HG03521 (cell line): Measurements from ENCODE around the gene CST8.

Source experiments
- ATAC-seq: cut with Tn5 transposase; IDR thresholded peaks from one replicate; pipeline ENCODE4 v1.9.1; 2021; ENCODE audit warnings: mild to moderate bottlenecking, moderate library complexity; ENCODE audit not compliant: unreplicated experiment

The CST8 gene

DNA sequence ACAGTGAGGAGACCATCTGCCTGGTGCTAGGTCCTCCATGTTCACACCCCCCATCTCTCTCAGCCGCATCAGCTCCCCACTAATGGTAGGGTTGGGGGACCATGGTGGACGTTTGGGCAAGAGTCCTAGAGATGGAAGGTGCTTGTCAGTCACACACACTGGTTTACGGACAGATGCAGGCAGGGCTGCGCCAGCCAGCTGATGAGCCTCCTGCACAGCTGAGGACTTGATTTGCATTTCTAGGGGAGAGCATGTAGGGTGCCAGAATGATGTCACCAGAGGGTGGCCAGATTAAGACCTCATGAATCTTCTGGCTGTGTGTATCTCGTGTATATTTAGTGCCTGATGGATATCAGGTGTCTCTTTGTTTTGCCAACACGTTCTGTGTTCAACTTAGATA, 28.6 kb downstream of the CST8 start:
- peak; percentile 50 for ATAC-seq

DNA sequence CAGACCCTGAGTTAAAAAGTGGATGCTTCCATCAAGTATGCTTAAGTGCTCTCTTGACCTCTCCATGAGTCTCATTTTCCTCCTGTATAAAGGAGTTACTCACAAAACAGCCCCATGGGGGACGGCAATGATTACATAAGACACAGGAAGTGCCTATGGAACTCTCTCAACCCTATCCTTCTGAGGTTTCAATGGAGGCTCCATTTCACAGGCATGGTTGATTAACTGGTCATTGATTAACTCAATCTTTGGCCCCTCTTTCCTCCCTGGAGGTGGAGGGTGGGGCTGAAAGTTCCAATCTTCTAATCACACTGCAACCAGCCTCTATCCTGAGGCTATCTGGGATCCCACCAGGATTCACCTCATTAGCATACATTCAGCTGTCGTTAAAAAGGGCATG, 29.3 kb downstream of the CST8 start:
- no peak for ATAC-seq

DNA sequence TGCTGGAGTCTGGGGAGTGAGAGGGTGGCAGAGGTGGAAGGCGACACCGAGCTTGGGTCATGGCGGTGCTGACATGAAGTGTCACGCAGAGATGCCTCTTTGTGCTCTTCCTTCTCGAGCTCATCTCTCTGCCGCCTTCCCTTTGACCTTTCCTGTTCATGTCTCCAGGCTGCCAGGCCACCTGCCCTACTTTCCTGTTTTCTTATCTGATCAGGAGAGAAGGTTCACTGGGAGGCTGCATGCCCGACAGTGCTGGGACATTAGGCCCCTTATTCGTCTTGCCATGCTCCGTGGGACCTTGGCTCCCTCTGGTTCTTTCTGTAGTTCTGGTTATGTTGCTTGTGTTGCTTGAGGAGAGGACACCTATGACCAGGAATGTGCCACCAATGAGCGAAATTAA, 33.2 kb downstream of the CST8 start:
- no peak for ATAC-seq

DNA sequence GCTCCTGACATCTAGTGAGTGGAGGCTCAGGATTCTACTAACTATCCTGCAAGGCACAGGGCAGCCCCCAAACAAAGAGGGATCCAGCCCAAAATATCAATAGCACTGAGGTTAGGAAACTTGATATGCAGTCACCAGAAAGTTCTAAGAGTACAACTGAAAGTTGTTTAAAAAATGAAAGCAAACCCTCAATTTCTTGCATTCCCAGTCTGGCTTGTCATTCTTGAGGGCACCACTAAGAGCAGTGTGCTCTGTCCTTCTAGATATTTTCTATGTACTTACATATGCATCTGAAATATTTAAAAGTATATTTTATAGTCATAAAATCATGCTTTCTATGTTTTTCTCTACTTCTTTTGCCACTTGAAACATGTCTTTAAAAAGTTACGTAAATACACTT, 35.9 kb downstream of the CST8 start:
- no peak for ATAC-seq

DNA sequence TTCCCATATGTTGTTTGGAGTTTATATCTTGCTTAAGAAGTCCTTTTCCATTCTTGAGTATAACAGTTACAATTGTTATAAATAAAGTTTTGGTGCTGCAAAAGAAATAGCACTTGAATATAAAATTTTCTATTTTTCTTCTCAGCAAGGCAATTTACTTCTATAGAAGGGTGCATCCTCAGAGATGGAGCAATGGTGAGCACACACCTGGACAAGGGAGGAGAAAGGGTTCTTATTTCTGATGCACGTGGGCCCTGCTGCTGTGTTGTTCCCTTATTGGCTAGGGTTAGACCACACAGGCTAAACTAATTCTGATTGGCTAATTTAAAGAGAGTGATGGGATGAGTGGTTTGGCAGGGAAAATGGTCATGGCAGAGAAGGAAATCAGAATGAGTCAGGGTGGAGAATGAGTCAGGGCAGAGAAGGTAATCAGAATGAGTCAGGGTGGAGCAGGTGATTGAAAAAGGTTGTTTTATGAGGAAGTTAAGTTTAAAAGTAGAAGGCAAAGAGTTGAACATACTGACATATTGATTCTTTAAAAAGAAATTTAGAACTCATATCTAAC, 38.0 kb downstream of the CST8 start:
- ATAC-seq, result no peak

DNA sequence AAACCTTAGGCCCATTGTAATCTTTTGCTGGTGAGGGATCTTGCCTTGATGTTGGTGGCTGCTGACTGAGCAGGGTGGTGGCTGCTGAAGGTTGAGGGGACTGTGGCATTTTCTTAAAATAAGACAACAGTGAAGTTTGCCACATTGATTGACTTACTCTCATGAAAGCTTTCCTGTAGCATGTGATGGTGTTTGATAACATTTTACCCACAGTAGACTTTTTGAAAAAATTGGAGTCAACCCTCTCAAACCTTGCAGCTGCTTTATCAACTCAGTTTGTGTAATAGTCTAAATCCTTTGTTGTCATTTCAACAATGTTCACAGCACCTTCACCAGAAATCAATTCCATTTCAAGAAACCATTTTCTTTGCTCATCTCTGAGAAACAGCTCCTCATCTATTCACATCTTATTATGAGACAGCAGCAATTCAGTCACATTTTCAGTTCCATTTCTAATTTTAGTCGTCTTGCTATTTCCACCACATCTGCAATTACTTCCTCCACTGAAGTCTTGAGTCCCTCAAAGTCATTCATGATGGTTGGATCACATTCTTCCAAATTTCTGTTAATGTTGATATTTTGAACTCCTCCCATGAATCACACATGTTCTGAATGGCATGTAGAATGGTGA, 40.1 kb downstream of the CST8 start:
- ATAC-seq, result no peak

DNA sequence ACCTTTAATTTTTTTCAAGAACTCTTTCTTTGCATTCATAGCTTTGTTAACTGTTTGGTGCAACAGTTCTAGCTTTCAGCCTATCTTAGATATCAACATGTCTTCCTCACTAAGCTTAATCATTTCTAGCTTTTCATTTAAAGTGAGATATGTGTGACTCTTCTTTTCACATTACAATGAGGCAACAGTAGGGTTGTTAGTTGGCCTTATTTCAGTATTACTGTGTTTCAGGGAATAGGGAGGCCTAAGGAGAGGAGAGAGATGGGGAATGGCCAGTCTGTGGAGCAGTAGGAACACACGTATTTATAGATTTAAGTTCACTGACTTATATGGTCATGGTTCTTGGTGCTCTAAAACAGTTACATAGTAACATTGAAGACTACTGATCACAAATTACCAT, 41.6 kb downstream of the CST8 start:
- ATAC-seq, result no peak

DNA sequence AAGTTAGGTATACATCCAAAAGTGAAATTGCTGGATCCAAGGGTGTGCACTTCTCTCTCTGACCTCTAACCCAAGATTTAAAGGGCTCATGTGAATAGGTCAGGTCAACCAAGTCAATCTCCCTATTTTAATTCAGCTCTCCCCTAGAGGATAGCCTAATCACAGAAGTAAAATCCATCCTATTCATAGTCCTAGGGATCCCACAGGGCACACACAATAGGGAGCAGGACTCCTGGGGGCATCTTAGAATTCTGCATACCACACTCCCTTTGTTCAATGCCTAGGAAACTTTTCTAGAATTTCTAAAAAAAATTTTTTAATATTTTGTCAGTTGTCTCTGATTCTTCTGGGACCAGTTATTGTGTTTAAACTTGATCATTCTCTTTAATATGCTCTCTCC, 42.2 kb downstream of the CST8 start:
- ATAC-seq, result no peak

DNA sequence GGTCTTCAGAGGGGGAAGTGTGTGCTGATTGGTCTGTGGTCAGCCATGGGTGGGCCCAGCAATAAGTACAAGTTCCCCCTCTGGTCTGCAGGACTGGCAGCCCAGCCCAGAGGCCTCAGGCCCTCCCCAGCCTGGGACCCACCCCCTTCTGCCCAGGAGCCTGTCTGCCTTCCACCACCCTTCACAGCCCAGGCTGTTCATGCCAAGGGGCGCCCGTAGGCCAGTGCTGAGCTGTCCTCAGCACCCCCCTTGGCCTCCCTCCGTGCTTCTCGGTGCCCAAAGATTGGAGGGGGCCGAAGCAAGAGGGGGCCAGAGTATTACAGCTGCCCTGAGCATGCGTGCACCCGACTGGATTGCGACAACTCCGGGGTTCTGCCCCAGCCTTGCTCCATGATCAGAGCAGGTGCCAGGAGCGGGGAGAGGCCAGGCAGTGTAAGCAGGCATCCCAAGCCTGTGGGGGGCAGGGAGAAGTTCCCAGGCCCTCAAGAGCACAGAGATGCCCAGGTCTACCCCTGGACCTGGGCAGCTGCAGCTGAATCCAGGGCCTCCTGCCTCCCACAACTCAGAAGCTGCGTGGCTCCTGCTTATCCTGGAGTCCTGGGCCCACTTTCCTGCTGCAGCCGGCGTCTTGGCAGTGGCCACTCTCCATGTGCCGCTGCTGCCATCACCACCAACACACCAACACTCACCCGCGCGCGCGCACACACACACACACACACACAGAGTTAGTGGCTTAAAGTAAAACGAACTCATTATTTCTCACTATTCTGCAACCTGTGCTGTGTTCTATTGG, 44.1 kb downstream of the CST8 start:
- ATAC-seq, result no peak

DNA sequence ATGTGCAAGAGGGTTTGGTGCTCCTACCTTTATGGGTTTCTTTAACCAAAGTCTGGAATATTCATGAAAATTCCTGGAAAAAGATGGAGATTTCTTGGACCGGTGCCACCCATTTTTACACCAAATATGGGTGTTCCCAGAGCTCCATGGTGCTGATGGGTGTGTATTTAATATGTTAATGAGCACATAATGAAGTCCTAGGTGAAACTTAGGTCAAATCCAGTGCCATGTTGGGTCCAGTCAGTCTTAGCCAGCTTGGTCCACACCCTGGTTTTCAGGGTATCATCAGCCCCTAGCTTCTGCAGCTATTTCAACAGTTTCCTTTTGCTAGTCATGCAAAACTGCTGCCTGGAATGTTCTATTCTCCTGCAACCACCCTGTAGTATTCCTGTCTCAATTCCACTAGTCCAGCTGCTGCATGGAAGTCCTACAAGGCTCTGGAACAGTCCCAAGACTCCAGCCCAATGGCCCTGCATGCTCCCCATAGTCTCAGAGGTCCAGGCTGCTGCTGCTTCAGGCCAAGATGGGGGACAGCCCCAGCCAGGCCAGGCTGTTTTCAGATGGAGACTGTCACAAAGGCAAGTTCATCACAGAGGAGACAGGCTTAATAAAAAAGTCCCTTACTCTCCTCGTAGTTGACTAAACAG, 45.5 kb downstream of the CST8 start:
- no peak for ATAC-seq

DNA sequence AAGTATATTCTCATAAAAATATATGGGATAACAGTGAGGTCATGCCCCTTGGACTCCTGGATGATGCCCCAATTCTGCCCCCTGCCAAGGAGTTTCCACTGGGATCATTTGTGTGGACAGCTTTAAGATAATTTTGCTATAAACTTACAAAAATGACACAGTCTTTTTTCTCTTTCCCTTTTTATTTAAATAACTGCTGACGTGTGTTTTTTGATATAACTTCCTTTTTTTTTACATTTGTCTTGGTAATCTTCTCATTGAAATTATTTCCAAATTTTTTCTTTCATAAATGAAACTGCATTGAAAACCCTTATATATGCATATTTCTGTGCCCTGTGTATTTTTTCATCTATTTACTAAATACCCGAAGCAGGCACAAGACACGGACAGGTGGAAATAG, 46.1 kb downstream of the CST8 start:
- ATAC-seq, result no peak

DNA sequence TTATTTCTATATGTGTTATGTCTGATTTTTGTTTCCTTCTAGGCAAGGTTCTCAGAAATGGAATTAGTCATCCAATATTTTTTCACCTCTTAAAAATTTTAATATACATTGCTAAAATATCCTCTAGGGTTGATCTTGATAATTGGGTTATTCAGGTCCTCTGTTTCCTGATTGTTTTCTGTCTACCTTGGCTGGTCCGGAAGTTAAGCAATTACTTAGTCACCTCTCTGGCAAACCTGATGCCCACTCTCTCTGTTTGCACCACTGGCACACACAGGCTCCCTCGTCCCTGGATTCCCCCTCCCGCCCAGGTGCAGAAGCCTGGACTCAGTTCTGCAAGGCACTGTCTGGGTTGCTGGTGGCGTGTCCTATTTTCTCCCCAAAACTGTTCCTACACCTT, 49.7 kb downstream of the CST8 start:
- no peak for ATAC-seq

DNA sequence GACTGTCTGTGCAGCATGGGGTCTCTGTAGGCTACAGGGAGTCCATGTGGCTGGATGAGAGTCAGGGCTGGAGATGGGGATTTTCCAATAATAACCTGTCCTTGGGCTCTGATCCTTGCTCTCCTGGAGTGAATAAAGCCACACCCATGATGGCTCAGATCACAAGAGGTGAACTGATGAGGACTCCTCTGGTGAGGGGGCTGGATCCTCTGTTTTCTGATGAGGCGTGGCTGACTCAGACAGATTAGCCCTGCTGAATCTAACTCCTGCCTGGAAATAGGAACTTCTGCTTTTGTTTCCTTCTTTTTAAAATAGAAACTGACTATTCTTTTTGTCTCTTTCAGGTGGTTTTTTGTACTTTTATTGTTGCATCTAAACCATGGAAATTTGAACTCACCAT, 50.4 kb downstream of the CST8 start:
- ATAC-seq, result no peak

DNA sequence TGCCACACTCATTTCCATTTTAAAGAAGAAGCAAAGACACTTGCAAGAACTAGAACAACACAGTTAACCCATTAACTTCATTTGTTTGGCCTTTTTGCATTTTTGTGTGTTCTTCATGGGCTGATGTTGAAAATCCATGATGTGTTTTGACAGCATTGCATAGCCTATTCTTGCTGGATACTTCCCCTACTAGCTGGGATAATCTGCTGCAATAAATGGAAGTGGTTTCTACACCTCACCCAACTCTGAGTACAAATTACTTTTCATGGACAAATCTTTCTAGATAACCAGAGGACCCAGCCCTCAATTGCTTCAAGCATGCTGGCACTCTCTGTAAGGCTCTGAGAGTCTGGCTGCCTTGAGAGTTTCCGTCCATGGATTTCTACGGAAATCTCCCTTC, 50.9 kb downstream of the CST8 start:
- ATAC-seq, result no peak

DNA sequence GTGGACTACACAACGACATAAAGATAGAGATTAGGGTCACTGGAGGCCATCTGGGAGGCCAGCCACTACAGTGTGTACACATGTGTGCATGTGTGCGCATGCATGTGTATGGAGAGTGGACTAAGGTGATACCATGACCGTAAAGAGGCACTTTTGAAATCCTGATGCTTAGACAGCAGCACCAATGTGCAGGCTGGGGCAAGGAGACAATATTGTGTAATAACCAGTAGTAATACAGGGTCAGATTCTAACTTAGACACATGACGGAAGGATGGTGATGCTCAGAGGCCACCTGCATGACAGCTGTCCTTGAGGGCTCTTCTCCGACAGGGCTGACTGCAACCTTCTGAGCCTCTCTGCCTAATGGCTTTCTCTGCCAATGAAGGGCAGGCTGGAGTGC, 51.9 kb downstream of the CST8 start:
- ATAC-seq, result no peak

DNA sequence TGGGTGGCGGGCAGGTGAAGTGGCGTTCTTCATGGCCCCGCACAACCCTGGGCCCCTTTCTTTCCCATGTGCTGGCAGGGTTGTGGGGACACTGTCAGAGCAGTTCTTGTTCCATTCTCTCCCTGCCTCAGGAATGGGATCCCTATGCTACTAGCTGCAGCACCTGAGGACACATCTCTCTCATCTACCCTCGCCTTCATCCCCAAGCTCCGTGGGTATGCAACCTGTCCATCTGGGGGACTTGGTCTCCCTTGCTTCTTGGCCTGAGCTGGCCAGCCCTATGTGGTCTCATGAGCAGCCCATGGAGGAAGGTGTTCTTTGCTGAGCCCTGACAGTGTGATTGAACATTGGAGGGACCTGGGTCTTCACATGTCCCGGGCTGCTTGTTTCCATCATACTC, 53.2 kb downstream of the CST8 start:
- no peak for ATAC-seq
